Measurements from ENCODE around the gene RNASEH2B. TPM values are rescaled to one million over a fixed set of nuclear protein-coding genes. Genes with fewer than 3 reads are reported as not detected.

The RNASEH2B gene
- total and polyA plus RNA-seq, 7 experiments from 2014 or later, result 65.3 to 105 (median 94.6) TPM

GRCh38 chr13:50995854-50996253 is 86.3 kb downstream of the RNASEH2B start:
- Mint-ChIP-seq H3K9me3 (peaks cover 0 to 1% (median 0%) of the 10 kb centered on the region in 11 donors), H3K27ac (no peak overlapping the region), H3K27me3 (peaks cover 0 to 8% (median 0%) of the 10 kb centered on the region in 5 donors), H3K4me3 (no peak overlapping the region), H3K4me1 (peaks cover 10 to 21% (median 13%) of the 10 kb centered on the region in 7 donors), H3K36me3 (peaks cover 0 to 6% (median 0%) of the 10 kb centered on the region in 5 donors)
- ChIA-PET CTCF (no interaction called here), POLR2A (no interaction called here)
- intact Hi-C loops (cut with micrococcal nuclease), result no loop called here
- DNase-seq (no peak), ATAC-seq (no peak)
- no peaks in the 10 kb centered on the region for H3K9me3 ChIP-seq (ENCODE audit: control insufficient read depth in 2 of 3, low read length in 3 of 3)
- H3K27ac ChIP-seq (ENCODE audit: low read depth, low read length), result no peak overlapping the region
- H3K4me3 ChIP-seq (ENCODE audit: low read length), result no peak overlapping the region
- no peaks in the 10 kb centered on the region for H3K36me3 ChIP-seq (ENCODE audit: control insufficient read depth in 2 of 3, insufficient read depth in 3 of 3, low read length in 3 of 3)
- no peaks in the 10 kb centered on the region for H3K27me3 ChIP-seq (ENCODE audit: control insufficient read depth in 2 of 2, insufficient read depth in 2 of 2, low read length in 2 of 2)
- peaks cover 10 to 11% of the 10 kb centered on the region in 2 donors for H3K4me1 ChIP-seq (ENCODE audit: control insufficient read depth in 2 of 2, insufficient read depth in 2 of 2, low read length in 2 of 2)

- Mint-ChIP-seq H3K4me3 (no peak overlapping the region), H3K27me3 (peaks cover 0 to 8% (median 0%) of the 10 kb centered on the region in 5 donors), H3K9me3 (peaks cover 0 to 1% (median 0%) of the 10 kb centered on the region in 11 donors), H3K27ac (peak overlapping the region in 1 of 9 donors; percentile 34), H3K4me1 (peaks cover 0 to 2% (median 0%) of the 10 kb centered on the region in 7 donors), H3K36me3 (peaks cover 0 to 6% (median 0%) of the 10 kb centered on the region in 5 donors)
- intact Hi-C loops (cut with micrococcal nuclease), result no loop called here
- no peak for ATAC-seq
- no peak for DNase-seq
- Histone ChIP-seq H3K27ac (ENCODE audit: low read depth, low read length) (no peak overlapping the region), H3K9me3 (ENCODE audit: control insufficient read depth in 2 of 3, low read length in 3 of 3) (no peaks in the 10 kb centered on the region), H3K4me1 (ENCODE audit: control insufficient read depth in 2 of 2, insufficient read depth in 2 of 2, low read length in 2 of 2) (no peaks in the 10 kb centered on the region), H3K4me3 (ENCODE audit: low read length) (no peak overlapping the region), H3K27me3 (ENCODE audit: control insufficient read depth in 2 of 2, insufficient read depth in 2 of 2, low read length in 2 of 2) (no peaks in the 10 kb centered on the region), H3K36me3 (ENCODE audit: control insufficient read depth in 2 of 3, insufficient read depth in 3 of 3, low read length in 3 of 3) (no peaks in the 10 kb centered on the region)
- ChIA-PET POLR2A (interaction anchor here (0.7 kb wide), 1 partner anchor 938 kb away, joined by 3 read pairs; no protein-coding TSS in a partner anchor), CTCF (no interaction called here)
These were observed 88.7 kb downstream of the RNASEH2B start for GRCh38 chr13:50998326-50998725.

DNA sequence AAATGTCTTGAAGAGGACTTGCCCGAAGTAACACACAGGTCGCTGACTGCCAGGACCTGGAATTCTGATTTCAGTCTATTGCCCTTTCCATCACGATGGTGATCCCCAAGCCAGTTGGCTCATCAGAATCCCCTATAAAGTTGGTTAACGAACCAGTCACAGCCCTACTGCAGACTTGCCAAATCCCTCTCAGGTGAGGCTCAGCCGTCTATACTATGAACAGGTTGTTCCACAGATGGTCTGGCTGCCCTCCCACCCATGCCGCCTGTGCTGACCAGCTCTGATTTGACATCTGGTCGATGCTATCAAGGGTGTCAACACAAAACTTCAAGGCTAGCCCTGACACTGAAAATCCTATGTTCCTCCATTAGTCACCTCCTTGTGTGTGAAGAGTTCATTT is 90.0 kb downstream of the RNASEH2B start:
- POLR2A ChIA-PET, result no interaction called here
- no peak overlapping the region for H3K27ac Mint-ChIP-seq
- CTCF ChIA-PET, result no interaction called here

DNA sequence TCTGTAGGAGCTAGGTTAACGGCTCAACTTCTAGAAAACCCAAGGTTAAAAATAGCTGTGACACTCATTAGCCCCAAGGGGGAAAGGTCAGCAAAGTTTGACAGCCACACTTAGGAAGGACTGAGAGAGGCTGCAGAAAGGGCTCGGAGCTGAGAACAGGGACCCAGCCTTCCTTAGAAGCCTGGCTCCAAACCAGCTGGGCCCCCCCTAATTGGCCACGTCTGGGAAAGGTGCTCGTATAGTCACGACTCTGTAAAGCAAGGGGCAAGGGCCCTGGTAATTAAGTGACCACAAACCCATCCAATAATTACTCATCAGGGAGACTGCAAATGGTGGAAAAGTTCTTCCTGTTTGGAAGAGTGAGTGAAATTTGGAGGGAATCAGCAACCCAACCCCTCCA is 90.5 kb downstream of the RNASEH2B start:
- intact Hi-C loops (cut with micrococcal nuclease), result no loop called here
- H3K4me3 Mint-ChIP-seq, result no peak overlapping the region
- H3K27me3 ChIP-seq (ENCODE audit: control insufficient read depth in 2 of 2, insufficient read depth in 2 of 2, low read length in 2 of 2), result no peaks in the 10 kb centered on the region
- H3K9me3 ChIP-seq (ENCODE audit: control insufficient read depth in 2 of 3, low read length in 3 of 3), result no peaks in the 10 kb centered on the region
- ChIA-PET POLR2A (no interaction called here), CTCF (no interaction called here)
- peaks cover 0 to 1% (median 0%) of the 10 kb centered on the region in 11 donors for H3K9me3 Mint-ChIP-seq
- H3K27ac ChIP-seq (ENCODE audit: low read depth, low read length), result no peak overlapping the region
- H3K27ac Mint-ChIP-seq, result no peak overlapping the region
- no peak for DNase-seq
- peaks cover 0 to 11% (median 8%) of the 10 kb centered on the region in 5 donors for H3K27me3 Mint-ChIP-seq
- peaks cover 0 to 6% (median 0%) of the 10 kb centered on the region in 5 donors for H3K36me3 Mint-ChIP-seq
- no peaks in the 10 kb centered on the region for H3K36me3 ChIP-seq (ENCODE audit: control insufficient read depth in 2 of 3, insufficient read depth in 3 of 3, low read length in 3 of 3)
- no peaks in the 10 kb centered on the region for H3K4me1 Mint-ChIP-seq
- no peak overlapping the region for H3K4me3 ChIP-seq (ENCODE audit: low read length)
- H3K4me1 ChIP-seq (ENCODE audit: control insufficient read depth in 2 of 2, insufficient read depth in 2 of 2, low read length in 2 of 2), result no peaks in the 10 kb centered on the region
- no peak for ATAC-seq

More for the DNA sequence above, 90.0 kb downstream of the RNASEH2B start:
- DNase-seq (no peak), ATAC-seq (no peak)
- Histone ChIP-seq H3K4me1 (ENCODE audit: control insufficient read depth in 2 of 2, insufficient read depth in 2 of 2, low read length in 2 of 2) (no peaks in the 10 kb centered on the region), H3K9me3 (ENCODE audit: control insufficient read depth in 2 of 3, low read length in 3 of 3) (no peaks in the 10 kb centered on the region), H3K27ac (ENCODE audit: low read depth, low read length) (no peak overlapping the region), H3K27me3 (ENCODE audit: control insufficient read depth in 2 of 2, insufficient read depth in 2 of 2, low read length in 2 of 2) (no peaks in the 10 kb centered on the region), H3K4me3 (ENCODE audit: low read length) (no peak overlapping the region), H3K36me3 (ENCODE audit: control insufficient read depth in 2 of 3, insufficient read depth in 3 of 3, low read length in 3 of 3) (no peaks in the 10 kb centered on the region)
- Mint-ChIP-seq H3K4me3 (no peak overlapping the region), H3K27me3 (peaks cover 0 to 11% (median 8%) of the 10 kb centered on the region in 5 donors), H3K9me3 (peaks cover 0 to 1% (median 0%) of the 10 kb centered on the region in 11 donors), H3K4me1 (no peaks in the 10 kb centered on the region), H3K36me3 (peaks cover 0 to 6% (median 0%) of the 10 kb centered on the region in 5 donors)
- intact Hi-C loops (cut with micrococcal nuclease), result no loop called here

- CTCF ChIA-PET, result no interaction called here
- H3K27ac Mint-ChIP-seq, result no peak overlapping the region
- H3K4me3 ChIP-seq (ENCODE audit: low read length), result no peak overlapping the region
- no peaks in the 10 kb centered on the region for H3K9me3 ChIP-seq (ENCODE audit: control insufficient read depth in 2 of 3, low read length in 3 of 3)
- H3K9me3 Mint-ChIP-seq, result peaks cover 0 to 1% (median 0%) of the 10 kb centered on the region in 11 donors
- H3K27me3 ChIP-seq (ENCODE audit: control insufficient read depth in 2 of 2, insufficient read depth in 2 of 2, low read length in 2 of 2), result no peaks in the 10 kb centered on the region
- no peaks in the 10 kb centered on the region for H3K36me3 ChIP-seq (ENCODE audit: control insufficient read depth in 2 of 3, insufficient read depth in 3 of 3, low read length in 3 of 3)
- ATAC-seq (no peak), DNase-seq (no peak)
- intact Hi-C loops (cut with micrococcal nuclease), result no loop called here
- H3K4me1 ChIP-seq (ENCODE audit: control insufficient read depth in 2 of 2, insufficient read depth in 2 of 2, low read length in 2 of 2), result no peaks in the 10 kb centered on the region
- H3K27ac ChIP-seq (ENCODE audit: low read depth, low read length), result no peak overlapping the region
- H3K36me3 Mint-ChIP-seq, result peaks cover 0 to 6% (median 0%) of the 10 kb centered on the region in 5 donors
- POLR2A ChIA-PET, result no interaction called here
- no peaks in the 10 kb centered on the region for H3K4me1 Mint-ChIP-seq
- H3K4me3 Mint-ChIP-seq, result no peak overlapping the region
- H3K27me3 Mint-ChIP-seq, result peaks cover 0 to 11% (median 8%) of the 10 kb centered on the region in 5 donors
These were observed 91.1 kb downstream of the RNASEH2B start for GRCh38 chr13:51000571-51001260.

GRCh38 chr13:51001335-51001734 is 91.7 kb downstream of the RNASEH2B start:
- DNase-seq (no peak), ATAC-seq (no peak)
- Histone ChIP-seq H3K27me3 (ENCODE audit: control insufficient read depth in 2 of 2, insufficient read depth in 2 of 2, low read length in 2 of 2) (no peaks in the 10 kb centered on the region), H3K36me3 (ENCODE audit: control insufficient read depth in 2 of 3, insufficient read depth in 3 of 3, low read length in 3 of 3) (no peaks in the 10 kb centered on the region), H3K27ac (ENCODE audit: low read depth, low read length) (no peak overlapping the region), H3K4me3 (ENCODE audit: low read length) (no peak overlapping the region), H3K9me3 (ENCODE audit: control insufficient read depth in 2 of 3, low read length in 3 of 3) (no peaks in the 10 kb centered on the region), H3K4me1 (ENCODE audit: control insufficient read depth in 2 of 2, insufficient read depth in 2 of 2, low read length in 2 of 2) (no peaks in the 10 kb centered on the region)
- intact Hi-C loops (cut with micrococcal nuclease), result no loop called here
- POLR2A ChIA-PET, result no interaction called here
- Mint-ChIP-seq H3K4me3 (no peak overlapping the region), H3K27me3 (peaks cover 0 to 11% (median 8%) of the 10 kb centered on the region in 5 donors), H3K4me1 (no peaks in the 10 kb centered on the region), H3K27ac (no peak overlapping the region), H3K9me3 (peaks cover 0 to 1% (median 0%) of the 10 kb centered on the region in 11 donors), H3K36me3 (peaks cover 0 to 6% (median 0%) of the 10 kb centered on the region in 5 donors)
- CTCF ChIA-PET, result no interaction called here

DNA sequence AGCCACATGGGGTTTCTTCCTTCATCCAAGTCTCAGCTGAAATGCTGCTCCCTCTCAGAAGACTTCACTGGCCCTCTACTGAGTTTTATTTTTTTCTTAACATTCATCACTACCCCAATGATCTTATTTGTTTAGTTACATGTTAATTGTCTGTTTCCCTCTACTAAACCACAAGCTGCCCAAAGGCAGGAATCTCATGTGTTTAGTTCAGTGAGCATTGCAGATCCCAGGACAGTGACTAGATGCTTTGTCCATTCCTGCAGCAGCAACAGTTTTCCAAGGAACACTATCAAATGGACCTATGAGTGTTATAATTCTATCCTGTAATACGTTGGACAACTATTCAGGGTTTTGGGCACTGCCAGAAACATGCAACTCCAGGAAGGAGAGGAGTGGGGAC is 93.1 kb downstream of the RNASEH2B start:
- ChIA-PET POLR2A (no interaction called here), CTCF (no interaction called here)
- no peak for DNase-seq
- H3K27ac Mint-ChIP-seq, result no peak overlapping the region
- H3K27me3 Mint-ChIP-seq, result peaks cover 0 to 11% (median 4%) of the 10 kb centered on the region in 5 donors
- H3K9me3 ChIP-seq (ENCODE audit: control insufficient read depth in 2 of 3, low read length in 3 of 3), result no peaks in the 10 kb centered on the region
- H3K27ac ChIP-seq (ENCODE audit: low read depth, low read length), result no peak overlapping the region
- H3K9me3 Mint-ChIP-seq, result peaks cover 0 to 1% (median 0%) of the 10 kb centered on the region in 11 donors
- intact Hi-C loops (cut with micrococcal nuclease), result no loop called here
- no peak for ATAC-seq
- H3K27me3 ChIP-seq (ENCODE audit: control insufficient read depth in 2 of 2, insufficient read depth in 2 of 2, low read length in 2 of 2), result no peaks in the 10 kb centered on the region
- H3K36me3 ChIP-seq (ENCODE audit: control insufficient read depth in 2 of 3, insufficient read depth in 3 of 3, low read length in 3 of 3), result no peaks in the 10 kb centered on the region
- H3K4me1 Mint-ChIP-seq, result no peaks in the 10 kb centered on the region
- H3K36me3 Mint-ChIP-seq, result peaks cover 0 to 6% (median 0%) of the 10 kb centered on the region in 5 donors
- H3K4me3 ChIP-seq (ENCODE audit: low read length), result no peak overlapping the region
- H3K4me1 ChIP-seq (ENCODE audit: control insufficient read depth in 2 of 2, insufficient read depth in 2 of 2, low read length in 2 of 2), result no peaks in the 10 kb centered on the region
- H3K4me3 Mint-ChIP-seq, result no peak overlapping the region

Data from naive thymus-derived CD4-positive, alpha-beta T cell (primary cell).